Adrenal gland (tissue), 5 donors: Measurements from ENCODE around the gene BORCS8.

Source experiments
- POLR2A ChIP-seq, 2 donors: fragments of 450-650 bp; IDR thresholded peaks; one replicate each; pipeline ENCODE4 v1.6.1; 2017; ENCODE audit warnings: antibody characterized with exemption in 2 of 2, mild to moderate bottlenecking in 2 of 2, moderate library complexity in 1 of 2
- TF ChIP-seq, protein P1 (sequence below), 6 experiments: fragments of 450-650 bp in 4 of 6; fragments of 200-600 bp in 2 of 6; sonication (generic) in 1 of 6; IDR thresholded peaks; 1 replicate in 5 of 6; 2 replicates in 1 of 6; pipeline versions ENCODE4 v1.5.1 to v1.8.0; 2016 to 2021; ENCODE audit warnings: antibody characterized with exemption in 6 of 6, mild to moderate bottlenecking in 2 of 6, moderate library complexity in 1 of 6
- donor health status: DM: no; HTN: no; CAD: no.

DNA sequence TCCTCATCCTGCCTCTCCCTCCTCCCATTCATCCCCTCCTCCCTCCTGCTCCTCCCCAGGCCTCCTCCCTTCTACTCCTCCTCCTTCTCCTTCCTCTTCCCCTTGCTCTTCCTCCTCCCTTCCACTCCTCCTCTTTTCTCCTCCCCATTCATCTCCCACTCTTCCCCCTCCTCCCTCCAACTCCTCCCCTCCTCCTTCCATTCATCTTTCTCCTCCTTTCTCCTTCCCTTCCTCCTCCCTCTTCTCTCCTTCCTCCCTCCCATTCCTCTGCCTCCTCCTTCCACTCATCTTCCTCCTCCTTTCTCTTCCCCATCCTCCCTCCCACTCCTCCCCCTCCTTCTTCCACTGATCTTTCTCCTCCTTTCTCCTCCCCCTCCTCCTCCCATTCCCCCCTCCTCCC lies 47.7 kb upstream of the BORCS8 start:
- TF ChIP-seq, protein P1, sequence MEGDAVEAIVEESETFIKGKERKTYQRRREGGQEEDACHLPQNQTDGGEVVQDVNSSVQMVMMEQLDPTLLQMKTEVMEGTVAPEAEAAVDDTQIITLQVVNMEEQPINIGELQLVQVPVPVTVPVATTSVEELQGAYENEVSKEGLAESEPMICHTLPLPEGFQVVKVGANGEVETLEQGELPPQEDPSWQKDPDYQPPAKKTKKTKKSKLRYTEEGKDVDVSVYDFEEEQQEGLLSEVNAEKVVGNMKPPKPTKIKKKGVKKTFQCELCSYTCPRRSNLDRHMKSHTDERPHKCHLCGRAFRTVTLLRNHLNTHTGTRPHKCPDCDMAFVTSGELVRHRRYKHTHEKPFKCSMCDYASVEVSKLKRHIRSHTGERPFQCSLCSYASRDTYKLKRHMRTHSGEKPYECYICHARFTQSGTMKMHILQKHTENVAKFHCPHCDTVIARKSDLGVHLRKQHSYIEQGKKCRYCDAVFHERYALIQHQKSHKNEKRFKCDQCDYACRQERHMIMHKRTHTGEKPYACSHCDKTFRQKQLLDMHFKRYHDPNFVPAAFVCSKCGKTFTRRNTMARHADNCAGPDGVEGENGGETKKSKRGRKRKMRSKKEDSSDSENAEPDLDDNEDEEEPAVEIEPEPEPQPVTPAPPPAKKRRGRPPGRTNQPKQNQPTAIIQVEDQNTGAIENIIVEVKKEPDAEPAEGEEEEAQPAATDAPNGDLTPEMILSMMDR (IDR thresholded peaks at IDR 0.05): no peak
- no peak for TF ChIP-seq POLR2A (IDR thresholded peaks at IDR 0.05)
